HepG2 (cell line): Measurements from ENCODE around the gene SH3BGRL2. TPM values are rescaled to one million over a fixed set of nuclear protein-coding genes. Genes with fewer than 3 reads are reported as not detected.

Experiments used
- ATAD3A ChIP-seq: sonication (generic); formaldehyde crosslinking; IDR thresholded peaks from 2 replicates; pipeline ENCODE4 v1.4.0; 2020; ENCODE audit warnings: missing genetic modification reagents
- BCLAF1 ChIP-seq: fragments of 450-650 bp; IDR thresholded peaks from 2 replicates; pipeline ENCODE4 v1.6.1; 2017; ENCODE audit warnings: mild to moderate bottlenecking
- BHLHE40 ChIP-seq: IDR thresholded peaks from 2 replicates; pipeline ENCODE4 v1.6.1; 2011; ENCODE audit warnings: low read length, improper control_type of control experiment
- GFI1 ChIP-seq: sonication (generic); formaldehyde crosslinking; IDR thresholded peaks from 2 replicates; pipeline ENCODE4 v1.5.0; 2020; ENCODE audit warnings: missing genetic modification reagents, mild to moderate bottlenecking, borderline replicate concordance
- MTF2 ChIP-seq: sonication (generic); formaldehyde crosslinking; IDR thresholded peaks from 2 replicates; pipeline ENCODE4 v1.5.0; 2020; ENCODE audit warnings: missing genetic modification reagents, borderline replicate concordance
- SNAI1 ChIP-seq: sonication (generic); formaldehyde crosslinking; IDR thresholded peaks from 2 replicates; pipeline ENCODE4 v1.5.0; 2020; ENCODE audit warnings: mild to moderate bottlenecking, missing genetic modification reagents, borderline replicate concordance
- ZBTB38 ChIP-seq: sonication (generic); formaldehyde crosslinking; IDR thresholded peaks from 2 replicates; pipeline ENCODE4 v1.5.1; 2020; ENCODE audit warnings: mild to moderate bottlenecking, missing genetic modification reagents
- ZBTB40 ChIP-seq, 2 experiments: fragments of 450-650 bp in 1 of 2; sonication (generic) in 1 of 2; formaldehyde crosslinking in 1 of 2; IDR thresholded peaks; 2 replicates each; pipeline versions ENCODE4 v1.6.1 to v1.8.0; 2016 to 2022; ENCODE audit warnings: antibody characterized with exemption in 1 of 2, mild to moderate bottlenecking in 1 of 2, missing genetic modification reagents in 1 of 2
- ZNF501 ChIP-seq: sonication (generic); formaldehyde crosslinking; IDR thresholded peaks from 2 replicates; pipeline ENCODE4 v1.5.1; 2020; ENCODE audit warnings: mild to moderate bottlenecking, moderate library complexity, missing genetic modification reagents
- ZNF644 ChIP-seq: IDR thresholded peaks from 2 replicates; pipeline ENCODE4 v1.6.1; 2016; ENCODE audit warnings: low read depth
- polyA plus RNA-seq, 8 experiments: library from polyadenylated mRNA; depleted of rRNA in 3 of 8; stranded (reverse) in 7 of 8; unstranded in 1 of 8; fragments of >200 nt; fragmentation: Illumina TruSeq in 4 of 8; extraction: Trizol in 4 of 8; gene quantifications; 2 replicates each; pipeline versions ENCODE4 v1.2.1 to v1.2.3, GENCODE V29; 2011 to 2016; ENCODE audit warnings: low read depth in 4 of 8, missing spikeins in 1 of 8, mixed read lengths in 1 of 8; ENCODE audit not compliant: insufficient read depth in 1 of 8
- total RNA-seq, 5 experiments: library from RNA; depleted of rRNA; stranded (reverse); fragments of >200 nt; fragmentation: Illumina TruSeq; extraction: Trizol; gene quantifications; 2 replicates each; pipeline ENCODE4 v1.2.3, GENCODE V29; 2016; ENCODE audit warnings: low read depth in 1 of 5

SH3BGRL2 gene
- total and polyA plus RNA-seq, 2 of the 13 experiments (the other 11 are each of a cell fraction or from before 2014, with no cell fraction given) = 10.9 to 28.8 TPM

GRCh38 chr6:79617518-79617941, 13.6 kb upstream of the SH3BGRL2 start (continued):
- TF ChIP-seq ZBTB40 (IDR thresholded peaks at IDR 0.05) (no peak), ZBTB40 (CRISPR knock-in tag; IDR thresholded peaks at IDR 0.05) (no peak), SNAI1 (no peak), ZNF501 (CRISPR knock-in tag) (no peak), BHLHE40 (no peak), BCLAF1 (no peak), ZNF644 (no peak), MTF2 (CRISPR knock-in tag) (no peak), ZBTB38 (CRISPR knock-in tag) (no peak), GFI1 (CRISPR knock-in tag) (peak; percentile 64; the same call in 1 of the 2 replicates), ATAD3A (no peak)
